ENCODE measurements around the gene FAM9A. TPM values are rescaled to one million over a fixed set of nuclear protein-coding genes. Genes with fewer than 3 reads are reported as not detected.

The FAM9A gene
- total RNA-seq: not detected
- long read RNA-seq: 0 reads

DNA sequence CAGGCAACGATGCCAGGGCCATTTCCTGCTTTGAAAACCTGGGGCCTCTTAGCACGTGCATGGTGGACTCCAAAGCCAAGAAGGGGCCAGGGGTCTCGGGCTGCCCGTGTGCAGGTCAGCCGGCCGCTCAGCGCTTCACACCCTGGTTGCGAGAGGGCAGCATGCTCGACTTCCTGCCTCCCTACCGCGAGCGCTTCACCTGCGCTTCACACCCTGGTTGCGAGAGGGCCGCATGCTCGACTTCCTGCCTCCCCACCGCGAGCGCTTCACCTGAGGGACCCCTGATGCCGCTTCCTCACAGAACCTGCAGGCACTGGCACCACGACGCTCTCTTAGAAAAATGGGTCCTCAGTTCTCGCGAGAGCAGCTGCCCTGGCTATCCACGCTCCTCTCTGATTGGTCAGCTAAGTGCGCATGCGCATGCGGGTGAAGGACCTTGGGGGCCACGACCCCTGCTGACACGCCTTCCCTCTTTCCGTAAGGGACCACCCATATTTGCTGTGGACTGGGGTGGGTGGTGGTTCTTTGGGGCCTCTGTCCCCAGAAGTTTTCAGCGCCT lies at the start of gene FAM9A:
FAM9A (minus strand) TSS at position 343 of the 559 bp plus-strand sequence. CDS start 1,212 bp downstream, outside the sequence.
- DNase-seq (ENCODE audit: low spot score): no peak

- no peak for DNase-seq (ENCODE audit: low spot score)
Observed at GRCh38 chrX:8850478-8850877, 49.3 kb upstream of the FAM9A start.

DNA sequence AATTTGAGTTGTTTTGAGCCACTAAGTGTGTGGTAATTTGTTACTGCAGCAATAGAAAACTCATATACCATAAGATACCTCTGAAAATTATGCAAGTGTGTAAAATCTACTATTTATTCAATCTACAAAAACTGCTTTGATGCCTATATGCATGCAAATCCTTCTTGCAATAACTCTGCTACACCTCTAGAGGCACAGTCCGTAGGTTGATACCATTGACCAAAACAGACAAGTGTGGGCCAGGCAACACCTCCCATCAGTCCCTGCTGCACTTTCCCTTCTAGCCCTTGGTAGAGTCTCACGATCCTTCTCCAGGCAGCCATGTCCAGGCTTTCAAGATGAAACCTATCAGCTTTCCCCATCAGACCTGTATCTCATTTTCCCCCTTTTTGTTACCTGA lies 48.8 kb upstream of the FAM9A start:
- no peak for DNase-seq (ENCODE audit: low spot score)

- no peak for DNase-seq (ENCODE audit: low spot score)
Observed at GRCh38 chrX:8849458-8849857, 48.3 kb upstream of the FAM9A start.

- no peak for DNase-seq (ENCODE audit: low spot score)
Observed at GRCh38 chrX:8848911-8849310, 47.7 kb upstream of the FAM9A start.

GRCh38 chrX:8848441-8848840 lies 47.3 kb upstream of the FAM9A start:
- DNase-seq (ENCODE audit: low spot score): no peak

DNA sequence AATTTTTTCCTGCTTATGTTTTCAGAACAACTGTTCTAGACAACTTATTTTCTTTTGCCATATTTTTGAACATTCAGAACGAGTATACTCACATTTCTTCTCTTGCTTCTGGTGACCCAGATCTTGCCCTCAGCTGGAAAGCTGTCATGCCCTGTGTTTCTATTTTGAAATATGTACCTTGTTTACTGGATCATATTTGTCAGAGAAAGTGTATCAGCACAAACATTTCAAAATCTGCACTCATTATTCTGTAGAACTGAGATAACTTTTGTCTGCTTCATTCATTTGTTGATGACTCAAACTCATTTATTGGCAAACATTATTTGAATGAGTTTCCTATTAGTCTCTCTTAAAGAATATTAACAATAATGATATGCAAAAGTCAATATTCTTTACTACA lies 46.2 kb upstream of the FAM9A start:
- DNase-seq (ENCODE audit: low spot score): no peak

DNA sequence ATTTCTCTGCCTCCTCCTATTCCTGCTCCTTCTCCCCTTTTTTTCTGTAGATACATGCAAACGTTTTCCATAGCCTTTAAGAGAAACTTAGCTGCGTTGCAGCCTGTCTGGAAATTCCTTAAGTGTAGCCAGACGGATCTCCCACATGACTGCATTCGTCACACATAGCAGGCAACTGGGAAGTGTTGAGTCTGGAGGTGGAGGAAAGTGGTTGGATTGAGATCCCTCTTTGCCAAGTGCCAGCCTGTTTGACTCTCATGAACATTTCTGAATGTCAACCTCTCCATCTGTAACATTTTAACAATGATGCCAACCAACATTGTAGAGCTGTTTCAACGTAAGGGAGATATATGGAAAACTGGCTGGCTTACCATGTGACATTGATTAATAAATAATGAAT lies 45.1 kb upstream of the FAM9A start:
- DNase-seq (ENCODE audit: low spot score): no peak

- DNase-seq (ENCODE audit: low spot score): no peak
Observed at GRCh38 chrX:8845469-8845868, 44.3 kb upstream of the FAM9A start.

GRCh38 chrX:8845060-8845459 lies 43.9 kb upstream of the FAM9A start:
- DNase-seq (ENCODE audit: low spot score): no peak

GRCh38 chrX:8844157-8844556 lies 43.0 kb upstream of the FAM9A start:
- DNase-seq (ENCODE audit: low spot score): no peak

DNA sequence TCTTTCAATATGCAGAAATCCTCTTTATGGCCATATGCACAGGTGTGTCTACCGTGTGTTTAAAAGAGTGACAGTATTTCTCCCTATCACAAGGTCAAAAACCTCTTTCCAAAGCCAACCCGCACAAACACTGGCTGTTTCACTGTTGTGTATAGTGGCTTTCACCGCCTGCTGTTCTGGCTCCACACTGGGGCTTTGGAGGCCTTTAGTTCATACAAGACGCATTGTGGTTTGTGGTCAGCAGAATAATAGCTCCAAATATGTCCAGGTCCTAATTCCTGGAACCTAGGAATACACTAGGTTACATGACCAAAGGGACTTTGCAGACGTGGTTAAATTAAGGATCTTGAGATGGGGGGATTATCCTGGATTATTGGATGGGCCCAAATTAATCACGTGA lies 40.7 kb upstream of the FAM9A start:
- no peak for DNase-seq (ENCODE audit: low spot score)

DNA sequence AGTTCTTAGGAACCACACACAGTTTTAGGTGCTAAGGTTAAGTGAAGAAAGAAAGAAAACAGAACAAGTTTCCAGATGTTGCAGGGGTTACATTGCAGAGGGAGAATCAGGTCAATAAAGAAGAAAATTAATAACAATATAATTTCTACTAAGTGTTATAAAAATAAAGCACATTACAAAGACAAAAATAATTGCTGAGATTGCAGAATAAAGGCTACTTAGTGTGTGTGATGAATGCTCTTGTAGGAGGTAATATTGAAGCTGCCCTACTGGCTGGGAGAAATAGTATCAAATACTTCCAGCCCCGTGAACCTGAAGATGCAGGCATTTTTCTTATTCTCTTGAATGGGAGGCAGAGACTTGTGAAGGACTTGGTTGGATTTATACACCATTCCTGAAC lies 33.2 kb upstream of the FAM9A start:
- no peak for DNase-seq (ENCODE audit: low spot score)

- DNase-seq (ENCODE audit: low spot score): no peak
Observed at GRCh38 chrX:8832582-8833378, 31.6 kb upstream of the FAM9A start.

GRCh38 chrX:8823698-8824097 lies 22.5 kb upstream of the FAM9A start:
- DNase-seq (ENCODE audit: low spot score): no peak

DNA sequence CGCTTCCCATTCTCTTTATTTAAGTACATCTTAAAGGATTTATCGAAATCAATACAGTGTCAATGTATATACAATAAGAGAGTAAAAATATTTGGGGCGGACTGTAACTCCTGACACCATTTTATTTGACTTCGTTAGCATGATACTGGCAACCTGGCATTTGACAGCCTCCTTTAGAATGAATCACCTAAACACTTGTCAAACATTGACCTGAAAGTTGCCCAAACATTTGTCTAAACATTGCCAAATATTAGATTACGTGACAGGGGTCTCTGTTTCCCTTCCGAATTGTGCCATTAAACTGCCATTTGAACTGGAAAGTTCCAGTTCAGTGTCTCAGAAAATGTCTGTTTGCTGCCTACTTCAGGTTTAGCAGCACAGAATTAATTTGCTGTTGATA lies 20.8 kb upstream of the FAM9A start:
- no peak for DNase-seq (ENCODE audit: low spot score)

- no peak for DNase-seq (ENCODE audit: low spot score)
Observed at GRCh38 chrX:8820910-8821527, 19.8 kb upstream of the FAM9A start.

DNA sequence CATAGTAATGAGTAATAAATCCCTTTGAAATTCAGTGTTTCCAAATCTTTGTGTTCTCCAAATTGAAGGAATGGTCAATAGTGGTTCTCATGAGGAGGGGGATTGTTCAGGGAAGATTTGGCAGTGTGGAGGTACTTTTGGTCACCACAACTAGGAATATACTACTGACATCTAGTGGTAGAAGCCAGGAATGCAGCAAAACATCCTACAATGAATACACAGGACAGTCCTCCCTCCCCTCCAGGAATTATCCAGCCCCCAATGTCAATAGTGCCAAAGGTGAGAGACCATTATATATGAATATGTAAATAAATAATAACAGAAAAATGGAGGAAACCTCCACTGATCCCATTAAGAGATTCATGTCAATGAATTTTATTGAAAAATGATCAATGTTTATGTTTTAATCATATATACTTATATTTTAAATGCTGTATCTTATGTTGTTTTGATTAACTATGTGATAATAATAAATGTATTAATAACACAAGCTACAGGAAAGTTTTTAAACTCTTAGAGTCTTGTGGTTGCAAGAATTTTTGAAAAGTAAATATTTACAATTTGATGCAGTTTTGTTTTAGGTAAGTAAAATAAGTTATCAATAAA lies 14.4 kb upstream of the FAM9A start:
- no peak for DNase-seq (ENCODE audit: low spot score)

GRCh38 chrX:8813036-8813435 lies 11.9 kb upstream of the FAM9A start:
- DNase-seq (ENCODE audit: low spot score): no peak

- no peak for DNase-seq (ENCODE audit: low spot score)
Observed at GRCh38 chrX:8811611-8812010, 10.4 kb upstream of the FAM9A start.

GRCh38 chrX:8808661-8809060 lies 7.5 kb upstream of the FAM9A start:
- no peak for DNase-seq (ENCODE audit: low spot score)

DNA sequence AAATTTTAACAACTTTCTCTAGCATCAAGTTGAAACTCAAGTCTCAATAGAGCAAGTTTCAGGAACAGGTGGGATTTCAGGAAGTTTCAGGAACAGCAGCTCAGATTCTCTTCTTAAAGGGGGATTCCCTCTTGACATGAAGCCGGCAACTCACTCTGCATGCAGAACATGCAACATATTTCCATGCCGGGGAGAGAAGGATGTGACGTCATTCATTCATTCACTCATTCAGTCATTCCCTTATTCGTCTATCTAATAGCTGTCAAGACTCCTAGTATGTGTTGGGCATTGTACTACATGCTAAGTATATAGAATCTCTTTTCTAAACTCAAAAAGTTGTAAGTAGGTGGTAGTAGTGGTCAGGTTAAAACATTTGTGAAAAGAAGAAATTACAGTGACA lies 4.8 kb upstream of the FAM9A start:
- no peak for DNase-seq (ENCODE audit: low spot score)

Measured in mesenteric fat pad (tissue), 1 donor.